SK-N-MC (cell line): ENCODE measurements around the gene FAM98A.

Source experiments
- DNase-seq: peaks from one replicate; pipeline ENCODE4 v3.0.0-alpha.2; 2011; ENCODE audit warnings: low read depth, low spot score
- H3K27ac ChIP-seq: fragments of 200-600 bp; sonication (generic); 2 replicates; pipeline ENCODE4 v1.5.1; 2016; ENCODE audit warnings: mixed run types
- H3K36me3 ChIP-seq: fragments of 200-600 bp; sonication (generic); 2 replicates; pipeline ENCODE4 v1.6.1; 2017; ENCODE audit warnings: antibody characterized with exemption, low read length, mixed read lengths; ENCODE audit not compliant: insufficient read depth
- H3K4me3 ChIP-seq: fragments of 200-600 bp; sonication (generic); 2 replicates; pipeline ENCODE4 v1.5.1; 2016
- H3K9ac ChIP-seq: fragments of 200-600 bp; sonication (generic); 2 replicates; pipeline ENCODE4 v1.8.0; 2017; ENCODE audit warnings: mixed run types, mixed read lengths; ENCODE audit not compliant: insufficient read length
- H3K9me3 ChIP-seq: fragments of 200-600 bp; sonication (generic); 2 replicates; pipeline ENCODE4 v1.6.1; 2017; ENCODE audit warnings: low read depth, mild to moderate bottlenecking, antibody characterized with exemption, low read length, moderate library complexity, mixed read lengths
- EZH2 ChIP-seq: fragments of 200-600 bp; sonication (generic); IDR thresholded peaks from one replicate; pipeline ENCODE4 v1.6.1; 2017; ENCODE audit warnings: antibody characterized with exemption
- FOXP2 ChIP-seq: optimal IDR thresholded peaks from 2 replicates; pipeline ENCODE3; 2011; ENCODE audit warnings: mild to moderate bottlenecking, moderate library complexity; ENCODE audit not compliant: insufficient read depth; ENCODE audit errors: extremely low read length, control extremely low read depth
- POLR2AphosphoS5 ChIP-seq: IDR thresholded peaks from 2 replicates; pipeline ENCODE4 v1.6.1; 2012; ENCODE audit warnings: mild to moderate bottlenecking, low read depth, low read length, borderline replicate concordance

FAM98A gene

GRCh38 chr2:33559328-33559727, 39.8 kb downstream of the FAM98A start:
- DNase-seq: no peak
- no peaks in the 10 kb centered on the region for H3K36me3 ChIP-seq
- TF ChIP-seq EZH2 (no peak), FOXP2 (no peak), POLR2AphosphoS5 (no peak)
- no peaks in the 10 kb centered on the region for H3K9me3 ChIP-seq
- H3K27ac ChIP-seq: peak overlapping the region; percentile 44
- no peak overlapping the region for H3K4me3 ChIP-seq
- no peak overlapping the region for H3K9ac ChIP-seq

GRCh38 chr2:33555681-33556080, 43.4 kb downstream of the FAM98A start:
- H3K27ac ChIP-seq: peak overlapping the region; percentile 39; the same call in 1 of the 2 replicates

GRCh38 chr2:33552758-33553461, 46.2 kb downstream of the FAM98A start:
- no peaks in the 10 kb centered on the region for H3K36me3 ChIP-seq
- H3K27ac ChIP-seq: no peak overlapping the region
- H3K9ac ChIP-seq: no peak overlapping the region
- DNase-seq: no peak
- H3K4me3 ChIP-seq: no peak overlapping the region
- TF ChIP-seq FOXP2: no peak
- TF ChIP-seq POLR2AphosphoS5: no peak
- TF ChIP-seq EZH2: no peak
- H3K9me3 ChIP-seq: no peaks in the 10 kb centered on the region

More at GRCh38 chr2:33555681-33556080, 43.4 kb downstream of the FAM98A start:
- TF ChIP-seq POLR2AphosphoS5 (no peak), EZH2 (no peak), FOXP2 (no peak)
- H3K9ac ChIP-seq: no peak overlapping the region
- no peak for DNase-seq
- no peak overlapping the region for H3K4me3 ChIP-seq
- H3K36me3 ChIP-seq: no peaks in the 10 kb centered on the region
- H3K9me3 ChIP-seq: no peaks in the 10 kb centered on the region

GRCh38 chr2:33550206-33550605, 48.9 kb downstream of the FAM98A start:
- Histone ChIP-seq H3K36me3 (no peaks in the 10 kb centered on the region), H3K27ac (no peak overlapping the region), H3K4me3 (no peak overlapping the region), H3K9me3 (no peaks in the 10 kb centered on the region), H3K9ac (no peak overlapping the region)
- TF ChIP-seq POLR2AphosphoS5 (no peak), EZH2 (no peak), FOXP2 (no peak)
- no peak for DNase-seq

GRCh38 chr2:33541243-33541642, 57.9 kb downstream of the FAM98A start:
- H3K36me3 ChIP-seq: no peaks in the 10 kb centered on the region
- H3K9ac ChIP-seq: no peak overlapping the region
- no peak for DNase-seq
- TF ChIP-seq POLR2AphosphoS5 (no peak), FOXP2 (no peak), EZH2 (no peak)
- H3K27ac ChIP-seq: no peak overlapping the region
- H3K9me3 ChIP-seq: no peaks in the 10 kb centered on the region
- H3K4me3 ChIP-seq: no peak overlapping the region

GRCh38 chr2:33535421-33535820, 63.7 kb downstream of the FAM98A start:
- no peak for DNase-seq
- Histone ChIP-seq H3K27ac (no peak overlapping the region), H3K9ac (no peak overlapping the region), H3K36me3 (no peaks in the 10 kb centered on the region), H3K9me3 (no peaks in the 10 kb centered on the region), H3K4me3 (no peak overlapping the region)
- TF ChIP-seq POLR2AphosphoS5: no peak
- TF ChIP-seq FOXP2: no peak
- TF ChIP-seq EZH2: no peak
